ENCODE data around the gene PTPRD. TPM values are rescaled to one million over a fixed set of nuclear protein-coding genes. Genes with fewer than 3 reads are reported as not detected.

PTPRD gene
- total and polyA plus RNA-seq, 10 donors, result 0.08 to 11.7 (median 2.9) TPM

GRCh38 chr9:10250219-10250618 lies 362.6 kb downstream of the PTPRD start:
- H3K9me3 ChIP-seq, result peaks cover 0 to 3% (median 0%) of the 10 kb centered on the region in 8 donors
- 50 to 68% (median 58%) methylated on average over 1 of the region's 1 CpG for WGBS, 5 donors
- DNase-seq, result no peak
- H3K4me1 ChIP-seq, result no peaks in the 10 kb centered on the region
- no peak overlapping the region for H3K27ac ChIP-seq
- TF ChIP-seq CTCF (IDR thresholded peaks at IDR 0.05 in 8 of 11, conservative IDR thresholded peaks at IDR 0.05 in 3 of 11) (no peak), POLR2A (IDR thresholded peaks at IDR 0.05) (no peak), POLR2AphosphoS5 (IDR thresholded peaks at IDR 0.05) (no peak)
- no peaks in the 10 kb centered on the region for H3K36me3 ChIP-seq
- H3K27me3 ChIP-seq (replicated peaks in 1 of 7), result no peaks in the 10 kb centered on the region
- intact Hi-C loops (cut with DNase I; ENCODE audit: low total_unique reads), result no loop called here
- no peak overlapping the region for H3K4me3 ChIP-seq

- Histone ChIP-seq H3K36me3 (no peaks in the 10 kb centered on the region), H3K4me1 (no peaks in the 10 kb centered on the region), H3K4me3 (no peak overlapping the region), H3K27me3 (replicated peaks in 1 of 7) (no peaks in the 10 kb centered on the region), H3K9me3 (peaks cover 0 to 3% (median 0%) of the 10 kb centered on the region in 8 donors), H3K27ac (no peak overlapping the region)
- intact Hi-C loops (cut with DNase I; ENCODE audit: low total_unique reads), result no loop called here
- WGBS, 5 donors, result 80 to 92% (median 83%) methylated on average over 1 of the region's 1 CpG
- DNase-seq, result no peak
- TF ChIP-seq CTCF (IDR thresholded peaks at IDR 0.05 in 8 of 11, conservative IDR thresholded peaks at IDR 0.05 in 3 of 11) (no peak), POLR2AphosphoS5 (IDR thresholded peaks at IDR 0.05) (no peak), POLR2A (IDR thresholded peaks at IDR 0.05) (no peak)
Measured at GRCh38 chr9:10248890-10249289, 363.9 kb downstream of the PTPRD start.

GRCh38 chr9:10242255-10242654 lies 370.5 kb downstream of the PTPRD start:
- TF ChIP-seq POLR2A (IDR thresholded peaks at IDR 0.05), result no peak
- TF ChIP-seq CTCF (IDR thresholded peaks at IDR 0.05 in 8 of 11, conservative IDR thresholded peaks at IDR 0.05 in 3 of 11), result no peak
- TF ChIP-seq POLR2AphosphoS5 (IDR thresholded peaks at IDR 0.05), result no peak
- H3K4me3 ChIP-seq, result no peak overlapping the region
- no peak overlapping the region for H3K27ac ChIP-seq
- no peaks in the 10 kb centered on the region for H3K4me1 ChIP-seq
- no peaks in the 10 kb centered on the region for H3K36me3 ChIP-seq
- H3K27me3 ChIP-seq (replicated peaks in 1 of 7), result no peaks in the 10 kb centered on the region
- no peaks in the 10 kb centered on the region for H3K9me3 ChIP-seq
- intact Hi-C loops (cut with DNase I; ENCODE audit: low total_unique reads), result no loop called here
- WGBS, 5 donors, result 75 to 83% (median 79%) methylated on average over 2 of the region's 2 CpGs
- DNase-seq, result no peak

GRCh38 chr9:10238087-10238486 lies 374.7 kb downstream of the PTPRD start:
- TF ChIP-seq CTCF (IDR thresholded peaks at IDR 0.05 in 8 of 11, conservative IDR thresholded peaks at IDR 0.05 in 3 of 11), result no peak
- no peak for TF ChIP-seq POLR2AphosphoS5 (IDR thresholded peaks at IDR 0.05)
- TF ChIP-seq POLR2A (IDR thresholded peaks at IDR 0.05), result no peak
- H3K4me3 ChIP-seq, result no peak overlapping the region
- no peaks in the 10 kb centered on the region for H3K4me1 ChIP-seq
- intact Hi-C loops (cut with DNase I; ENCODE audit: low total_unique reads), result no loop called here
- H3K27me3 ChIP-seq (replicated peaks in 1 of 7), result no peaks in the 10 kb centered on the region
- DNase-seq, result no peak
- no peaks in the 10 kb centered on the region for H3K9me3 ChIP-seq
- WGBS, 5 donors, result 50 to 73% (median 66%) methylated on average over 1 of the region's 1 CpG
- H3K27ac ChIP-seq, result no peak overlapping the region
- H3K36me3 ChIP-seq, result no peaks in the 10 kb centered on the region
